ENCODE data around the gene CFLAR. TPM values are rescaled to one million over a fixed set of nuclear protein-coding genes. Genes with fewer than 3 reads are reported as not detected.
"Not testable (repeated sequence)": the region's sequence is repeated elsewhere in the genome, so short reads cannot be mapped to it uniquely, and the experiment has no call there.

Gene CFLAR
- total and polyA plus RNA-seq, 9 of the 15 experiments (the other 6 are each of a cell fraction or from before 2014, with no cell fraction given): 27.5 to 102 (median 54.0) TPM

DNA sequence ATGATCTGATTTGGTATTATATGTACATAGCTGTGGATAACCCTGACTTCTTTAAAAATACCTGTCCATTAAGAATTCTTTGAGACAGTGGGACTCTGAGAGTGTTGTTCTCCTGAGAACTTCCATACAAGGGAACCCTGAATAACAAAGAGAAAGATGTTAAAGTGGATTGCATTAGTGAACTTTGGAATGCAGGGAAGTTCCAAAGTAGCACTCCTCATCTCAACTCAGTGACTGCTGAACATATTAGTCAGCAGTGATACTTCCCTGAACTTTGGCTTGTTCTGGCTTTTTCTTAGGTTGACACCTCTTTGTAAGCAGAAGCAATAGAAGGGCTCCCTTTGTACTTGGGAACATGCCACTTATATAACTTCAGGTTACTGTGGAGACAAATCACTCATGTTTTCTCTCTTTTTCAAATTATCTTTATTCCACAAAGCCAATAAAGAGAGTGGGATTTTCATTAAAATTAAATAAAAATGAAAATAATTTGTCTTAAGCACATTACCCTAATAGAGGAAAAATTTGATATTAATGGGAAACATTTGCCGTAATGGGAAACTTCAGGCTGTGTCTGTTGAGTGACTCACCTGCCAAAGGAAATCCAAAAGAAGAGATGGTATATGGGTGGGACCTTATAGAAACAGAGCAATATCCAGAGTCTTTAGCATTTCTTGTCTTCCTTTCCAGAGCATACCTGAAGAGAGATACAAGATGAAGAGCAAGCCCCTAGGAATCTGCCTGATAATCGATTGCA is 33.3 kb downstream of the CFLAR start:
- H4K20me1 ChIP-seq (replicated peaks; ENCODE audit: control insufficient read depth, insufficient read depth, low read length): no peaks in the 10 kb centered on the region
- CTCF ChIA-PET (ENCODE audit: low intra/inter-chr PET ratio): no interaction called here
- H3K27ac ChIP-seq (ENCODE audit: extremely low read depth, low read depth, low read length): no peak overlapping the region
- POLR2A ChIA-PET: interaction anchor here (0.6 to 1.0 kb wide), 3 partner anchors 13 to 1058 kb away, joined by 3 read pairs; partner anchors contain the start of gene NIF3L1
- H3K4me2 ChIP-seq (ENCODE audit: insufficient read depth, low read length): no peak overlapping the region
- no peak overlapping the region for H2AFZ ChIP-seq (ENCODE audit: low read depth, low read length)
- no TSS peak for BruUV-seq (replicated peaks)
- FAIRE-seq: no peak
- TF ChIP-seq, protein P1, sequence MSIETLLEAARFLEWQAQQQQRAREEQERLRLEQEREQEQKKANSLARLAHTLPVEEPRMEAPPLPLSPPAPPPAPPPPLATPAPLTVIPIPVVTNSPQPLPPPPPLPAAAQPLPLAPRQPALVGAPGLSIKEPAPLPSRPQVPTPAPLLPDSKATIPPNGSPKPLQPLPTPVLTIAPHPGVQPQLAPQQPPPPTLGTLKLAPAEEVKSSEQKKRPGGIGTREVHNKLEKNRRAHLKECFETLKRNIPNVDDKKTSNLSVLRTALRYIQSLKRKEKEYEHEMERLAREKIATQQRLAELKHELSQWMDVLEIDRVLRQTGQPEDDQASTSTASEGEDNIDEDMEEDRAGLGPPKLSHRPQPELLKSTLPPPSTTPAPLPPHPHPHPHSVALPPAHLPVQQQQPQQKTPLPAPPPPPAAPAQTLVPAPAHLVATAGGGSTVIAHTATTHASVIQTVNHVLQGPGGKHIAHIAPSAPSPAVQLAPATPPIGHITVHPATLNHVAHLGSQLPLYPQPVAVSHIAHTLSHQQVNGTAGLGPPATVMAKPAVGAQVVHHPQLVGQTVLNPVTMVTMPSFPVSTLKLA (conservative IDR thresholded peaks at IDR 0.05): no peak
- TF ChIP-seq SIN3A (IDR thresholded peaks at IDR 0.05; ENCODE audit: borderline replicate concordance in 2 of 2, control insufficient read depth in 1 of 2, low read depth in 2 of 2, low read length in 2 of 2) (no peak), JUNB (CRISPR knock-in tag; conservative IDR thresholded peaks at IDR 0.05) (no peak), PCBP1 (IDR thresholded peaks at IDR 0.05; ENCODE audit: low read depth, low read length, poor library complexity, severe bottlenecking) (no peak), ZNF436 (CRISPR knock-in tag; IDR thresholded peaks at IDR 0.05) (no peak)
- TF ChIP-seq, protein P2, sequence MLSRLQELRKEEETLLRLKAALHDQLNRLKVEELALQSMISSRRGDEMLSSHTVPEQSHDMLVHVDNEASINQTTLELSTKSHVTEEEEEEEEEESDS (CRISPR knock-in tag; IDR thresholded peaks at IDR 0.05): no peak
- no peak overlapping the region for H3K9ac ChIP-seq (ENCODE audit: insufficient read depth in 1 of 2, low read depth in 2 of 2, low read length in 2 of 2)
- H3K9me3 ChIP-seq (replicated peaks; ENCODE audit: control insufficient read depth, insufficient read depth, low read depth, low read length): no peaks in the 10 kb centered on the region
- intact Hi-C loops (cut with micrococcal nuclease) (no loop called here), in situ Hi-C loops (cut with MboI) (no loop called here)
- no peaks in the 10 kb centered on the region for H3K9me1 ChIP-seq (ENCODE audit: control insufficient read depth, insufficient read depth, low read length)
- 100% methylated on average over 2 of the region's 2 CpGs for WGBS (ENCODE audit: insufficient coverage, low coverage, missing lambda C conversion rate)
- no peaks in the 10 kb centered on the region for H3K27me3 ChIP-seq (ENCODE audit: control insufficient read depth in 2 of 2, insufficient read depth in 2 of 2, low read length in 2 of 2)
- no peak for ATAC-seq
- H3K79me2 ChIP-seq (ENCODE audit: control insufficient read depth, insufficient read depth, low read length): peaks cover 4% of the 10 kb centered on the region; the same call in 2 of the 3 replicates
- no peak overlapping the region for H3K4me3 ChIP-seq
- H3K36me3 ChIP-seq (ENCODE audit: control insufficient read depth, insufficient read depth, low read length): peaks cover 66% of the 10 kb centered on the region
- H3K4me1 ChIP-seq (replicated peaks in 1 of 2; ENCODE audit: control insufficient read depth in 2 of 2, insufficient read depth in 2 of 2, low read length in 2 of 2): peaks cover 2 to 16% of the 10 kb centered on the region in 2 experiments; a peak in 3 of 5 replicates
- no peak for DNase-seq (ENCODE audit: extremely low read depth in 1 of 4, low spot score in 3 of 4)

DNA sequence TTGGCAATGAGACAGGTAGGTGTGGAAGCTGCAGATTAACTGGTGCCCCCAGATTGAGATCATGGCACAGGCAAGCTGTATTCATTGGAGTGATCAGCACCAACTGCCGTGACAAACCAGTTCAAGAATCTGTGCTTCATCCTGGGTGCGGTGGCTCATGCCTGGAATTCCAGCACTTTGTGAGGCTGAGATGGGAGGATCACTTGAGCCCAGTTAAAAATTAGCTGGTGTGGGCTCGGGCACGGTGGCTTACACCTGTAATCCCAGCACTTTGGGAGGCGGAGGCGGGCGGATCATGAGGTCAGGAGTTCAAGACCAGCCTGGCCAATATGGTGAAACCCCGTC is 33.8 kb downstream of the CFLAR start:
- H3K79me2 ChIP-seq (ENCODE audit: control insufficient read depth, insufficient read depth, low read length); H3K4me3 ChIP-seq; in situ Hi-C loops (cut with MboI); DNase-seq (ENCODE audit: extremely low read depth in 1 of 4, low spot score in 3 of 4); H3K9me3 ChIP-seq (replicated peaks; ENCODE audit: control insufficient read depth, insufficient read depth, low read depth, low read length); CTCF ChIA-PET (ENCODE audit: low intra/inter-chr PET ratio); H3K27me3 ChIP-seq (ENCODE audit: control insufficient read depth in 2 of 2, insufficient read depth in 2 of 2, low read length in 2 of 2); H3K27ac ChIP-seq (ENCODE audit: extremely low read depth, low read depth, low read length); FAIRE-seq; ATAC-seq; H3K9me1 ChIP-seq (ENCODE audit: control insufficient read depth, insufficient read depth, low read length); H4K20me1 ChIP-seq (replicated peaks; ENCODE audit: control insufficient read depth, insufficient read depth, low read length); H3K9ac ChIP-seq (ENCODE audit: insufficient read depth in 1 of 2, low read depth in 2 of 2, low read length in 2 of 2); BruUV-seq (replicated peaks); H2AFZ ChIP-seq (ENCODE audit: low read depth, low read length); intact Hi-C loops (cut with micrococcal nuclease); H3K4me2 ChIP-seq (ENCODE audit: insufficient read depth, low read length): not testable (repeated sequence)
- 94% methylated on average over 7 of the region's 8 CpGs for WGBS (ENCODE audit: insufficient coverage, low coverage, missing lambda C conversion rate)
- peaks cover 66% of the 10 kb centered on the region for H3K36me3 ChIP-seq (ENCODE audit: control insufficient read depth, insufficient read depth, low read length)
- H3K4me1 ChIP-seq (replicated peaks in 1 of 2; ENCODE audit: control insufficient read depth in 2 of 2, insufficient read depth in 2 of 2, low read length in 2 of 2): peaks cover 2 to 16% of the 10 kb centered on the region in 2 experiments; a peak in 3 of 5 replicates
- POLR2A ChIA-PET: interaction anchor here (0.6 to 0.7 kb wide), 2 partner anchors 12 to 80 kb away, joined by 3 read pairs; no protein-coding TSS in a partner anchor

All from K562 (cell line).